IPS-11a (cell line): Measurements from ENCODE around the gene TSC22D1.

ENCODE experiments used
- H3K4me3 ChIP-seq: one replicate; pipeline ENCODE4 v1.5.1; 2013; ENCODE audit warnings: low read depth, low read length, control low read depth

Gene TSC22D1

DNA sequence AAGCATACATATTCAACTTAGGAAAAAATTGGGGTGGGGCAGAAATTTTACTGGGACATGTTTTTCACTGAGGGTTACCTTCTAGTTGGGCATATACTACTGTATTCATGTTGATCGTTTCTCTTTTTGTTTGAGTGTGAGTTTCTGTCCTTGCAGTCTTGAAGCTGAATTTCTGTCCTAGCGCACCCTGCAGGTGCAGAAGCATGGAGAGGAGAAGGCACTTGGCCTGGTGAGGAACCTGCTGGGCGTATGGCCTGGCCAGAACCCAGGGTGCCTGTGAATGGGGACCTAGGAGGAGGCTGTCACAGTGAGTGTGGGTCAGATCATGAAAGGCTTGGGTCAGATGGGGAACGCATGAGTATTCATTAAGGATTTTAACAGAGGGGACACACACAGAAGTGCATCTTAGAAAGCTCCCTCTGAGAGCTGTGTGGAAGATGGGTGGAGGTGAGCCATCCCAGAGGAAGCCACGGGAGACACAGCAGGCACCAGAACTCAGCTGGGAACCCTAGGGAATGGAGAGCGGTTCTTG lies 165.7 kb downstream of the TSC22D1 start:
- H3K4me3 ChIP-seq: no peak overlapping the region

DNA sequence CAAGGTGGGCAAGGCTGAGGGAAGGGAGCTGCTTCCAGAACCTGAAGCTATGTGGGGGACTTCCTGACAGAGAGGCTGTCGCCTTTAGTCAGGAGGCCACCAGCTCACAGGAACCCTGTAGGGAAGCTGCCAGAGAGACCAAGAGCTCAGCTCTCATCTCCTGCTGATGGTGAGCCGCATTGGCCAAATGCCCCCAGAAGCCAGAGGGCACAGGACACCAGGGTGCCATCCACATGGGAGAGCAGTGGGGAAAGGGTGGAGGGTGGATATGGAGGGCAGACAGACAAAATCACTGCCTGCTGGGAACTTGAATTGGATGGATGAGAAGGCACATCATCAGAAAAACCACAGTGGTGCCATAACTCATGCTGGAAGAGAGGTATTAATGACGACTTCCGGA lies 166.5 kb downstream of the TSC22D1 start:
- H3K4me3 ChIP-seq: no peak overlapping the region

DNA sequence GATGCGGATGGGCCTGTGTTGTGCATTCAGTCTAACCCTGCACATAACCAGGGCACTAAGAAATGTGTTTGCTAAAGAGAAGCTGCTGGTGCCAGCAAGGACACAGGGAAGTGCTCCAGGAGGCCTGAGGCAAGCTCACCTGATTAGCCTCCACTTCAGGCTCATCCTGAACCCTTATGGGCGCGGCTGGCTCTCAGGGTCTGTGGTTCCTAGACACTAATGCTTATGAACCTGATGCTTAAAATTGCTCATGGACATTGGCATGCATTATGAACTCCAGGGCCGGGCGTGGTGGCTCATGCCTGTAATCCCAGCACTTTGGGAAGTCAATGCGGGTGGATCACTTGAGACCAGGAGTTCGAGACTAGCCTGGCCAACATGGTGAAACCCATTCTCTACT lies 168.2 kb downstream of the TSC22D1 start:
- no peak overlapping the region for H3K4me3 ChIP-seq

DNA sequence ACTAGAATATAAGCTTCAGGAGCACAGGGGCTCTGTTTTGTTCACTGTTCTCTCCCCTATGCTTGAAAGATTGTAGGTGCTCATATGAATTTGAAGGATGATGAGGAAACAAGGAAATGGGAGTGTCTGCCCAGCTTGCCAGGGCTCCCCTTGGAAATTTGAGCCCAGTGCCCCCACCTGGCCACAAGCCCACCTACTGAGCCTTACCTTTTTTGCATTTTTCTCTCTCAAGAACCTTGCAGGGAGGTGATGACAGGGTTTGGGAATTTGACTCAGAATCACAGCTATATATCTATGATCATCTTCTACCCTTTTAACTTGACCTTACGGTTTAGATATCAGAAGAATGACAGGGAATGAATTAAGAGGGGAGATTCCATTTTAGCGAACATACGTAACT lies 168.8 kb downstream of the TSC22D1 start:
- H3K4me3 ChIP-seq: no peak overlapping the region

DNA sequence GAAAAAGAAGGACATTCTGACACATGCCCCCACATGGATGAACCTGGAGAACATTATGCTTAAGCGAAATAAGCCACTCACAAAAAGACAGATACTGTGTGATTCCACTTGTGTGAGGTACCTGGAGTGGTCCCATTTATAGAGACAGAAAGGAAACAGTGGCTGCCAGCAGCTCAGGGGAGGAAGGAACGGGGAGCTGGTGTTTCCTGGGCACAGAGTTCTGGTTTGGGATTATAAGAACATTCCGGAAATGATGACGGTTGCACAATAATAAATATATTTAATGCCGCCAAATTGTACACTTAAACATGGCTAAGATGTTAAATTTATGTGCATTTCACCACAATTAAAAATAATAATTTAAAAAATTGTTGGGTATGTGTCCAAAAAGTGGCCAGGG lies 169.5 kb downstream of the TSC22D1 start:
- H3K4me3 ChIP-seq: no peak overlapping the region

DNA sequence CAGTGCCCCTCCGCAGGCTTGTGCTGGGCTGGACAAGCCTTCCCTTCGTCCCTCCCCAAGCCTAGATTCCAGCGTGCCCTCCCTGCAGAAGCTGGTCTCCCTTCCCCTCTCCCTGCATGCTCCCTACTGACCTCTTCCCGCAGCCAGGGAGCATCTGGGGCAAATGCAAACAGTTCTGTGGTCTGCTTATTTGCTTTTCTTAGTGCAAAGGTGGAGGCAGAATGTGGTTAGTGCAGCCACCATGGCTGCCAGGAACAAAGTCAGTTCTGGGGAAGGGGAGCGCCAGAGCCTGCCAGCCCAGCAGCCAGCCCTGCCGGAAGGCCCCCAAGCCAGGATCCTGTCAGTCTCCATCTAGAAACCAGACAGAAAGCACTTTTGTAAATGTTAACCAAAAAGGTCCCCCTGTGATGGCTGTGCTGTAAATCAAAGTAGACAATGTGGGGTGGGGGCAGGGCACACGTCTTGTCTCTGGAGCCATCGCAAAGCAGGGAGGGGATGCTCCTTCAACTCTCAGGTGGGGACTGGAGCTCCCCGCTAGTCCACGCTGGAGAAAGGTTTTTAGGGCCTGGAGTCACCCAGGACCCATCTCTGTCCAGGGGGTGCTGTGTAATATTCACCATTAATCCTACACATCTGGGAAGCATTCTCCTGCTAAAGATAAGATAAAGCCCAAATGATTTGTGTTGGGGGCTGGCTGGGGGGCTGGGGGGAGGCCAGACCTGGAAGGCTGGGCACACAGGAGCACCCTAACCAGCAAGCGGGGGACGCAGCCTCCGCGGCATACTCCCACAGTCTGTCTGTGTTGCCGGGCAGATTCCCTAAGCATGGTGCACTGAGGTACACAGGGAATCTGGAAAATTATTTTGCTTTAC lies 171.6 kb downstream of the TSC22D1 start:
- H3K4me3 ChIP-seq: no peak overlapping the region

DNA sequence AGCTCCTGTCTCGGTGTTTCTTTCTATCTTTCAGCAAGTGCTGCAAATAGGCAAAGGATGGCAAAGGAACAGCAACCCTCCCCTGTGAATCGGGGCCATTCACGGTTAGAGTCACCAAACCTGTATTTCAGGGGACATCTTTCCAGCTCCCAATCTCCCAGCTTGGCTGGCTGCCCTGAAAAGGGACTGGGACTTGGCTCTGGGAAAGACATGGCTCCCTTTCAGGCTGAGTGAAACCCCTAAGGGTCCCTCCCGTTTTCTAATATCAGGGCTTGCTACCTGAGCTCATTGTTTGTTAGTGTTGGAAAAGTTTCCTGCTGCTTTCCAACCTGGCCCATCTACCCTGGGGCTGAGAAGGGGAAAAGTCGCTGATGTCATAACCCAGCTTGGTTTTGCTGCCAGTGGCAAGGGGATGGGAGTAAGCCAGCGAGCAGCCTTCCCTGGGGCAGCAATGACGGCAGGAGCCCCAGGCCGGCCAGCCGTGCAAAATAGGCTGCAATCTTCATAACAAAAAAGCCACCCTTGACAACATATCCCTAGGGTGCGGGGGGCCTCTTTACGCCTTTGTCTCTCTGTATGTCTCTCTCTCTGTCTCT lies 172.6 kb downstream of the TSC22D1 start:
- no peak overlapping the region for H3K4me3 ChIP-seq

DNA sequence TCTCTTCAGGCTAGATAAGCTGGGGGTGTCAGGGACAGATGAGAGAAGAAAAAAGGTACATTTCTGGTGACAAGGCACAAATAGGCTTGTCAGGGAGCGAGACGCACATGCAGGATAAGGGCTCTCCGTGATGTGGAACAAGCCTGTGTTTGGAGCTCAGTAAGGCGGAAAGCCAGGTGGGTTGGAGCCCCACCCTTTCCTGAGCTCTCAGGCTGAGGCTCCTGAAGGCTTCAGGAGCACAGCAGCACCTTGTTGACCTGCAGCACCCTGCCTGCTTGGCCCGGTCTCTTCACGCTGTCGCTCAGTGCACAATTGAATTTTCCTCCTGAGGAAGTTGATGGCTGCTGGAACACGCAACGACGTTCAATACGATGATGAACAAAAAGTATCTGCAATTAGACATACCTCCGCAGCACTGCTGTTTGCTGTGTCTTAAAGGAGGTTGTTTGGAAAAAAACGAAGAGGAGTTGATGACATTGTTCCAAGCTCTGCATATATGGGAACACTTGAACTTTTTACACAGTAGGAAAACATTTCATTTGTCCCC lies 173.2 kb downstream of the TSC22D1 start:
- no peak overlapping the region for H3K4me3 ChIP-seq

DNA sequence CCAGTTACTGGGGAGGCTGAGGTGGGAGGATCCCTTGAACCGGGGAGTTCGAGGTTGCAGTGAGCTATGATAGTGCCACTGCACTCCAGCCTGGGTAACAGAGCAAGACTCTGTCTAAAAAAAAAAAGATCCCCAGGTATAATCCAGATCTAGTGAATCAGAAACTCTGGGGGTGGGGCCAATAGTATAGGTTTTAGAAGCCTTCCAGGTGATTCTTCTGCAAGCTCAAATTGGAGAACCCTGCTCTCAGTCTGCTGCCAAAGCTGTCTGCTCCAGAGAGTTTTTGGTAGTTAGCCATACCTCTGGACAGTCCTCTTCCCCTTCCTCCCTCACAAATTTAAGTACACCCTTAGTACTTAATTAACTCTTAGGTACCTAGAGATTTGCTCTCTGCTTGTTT lies 174.6 kb downstream of the TSC22D1 start:
- H3K4me3 ChIP-seq: no peak overlapping the region

DNA sequence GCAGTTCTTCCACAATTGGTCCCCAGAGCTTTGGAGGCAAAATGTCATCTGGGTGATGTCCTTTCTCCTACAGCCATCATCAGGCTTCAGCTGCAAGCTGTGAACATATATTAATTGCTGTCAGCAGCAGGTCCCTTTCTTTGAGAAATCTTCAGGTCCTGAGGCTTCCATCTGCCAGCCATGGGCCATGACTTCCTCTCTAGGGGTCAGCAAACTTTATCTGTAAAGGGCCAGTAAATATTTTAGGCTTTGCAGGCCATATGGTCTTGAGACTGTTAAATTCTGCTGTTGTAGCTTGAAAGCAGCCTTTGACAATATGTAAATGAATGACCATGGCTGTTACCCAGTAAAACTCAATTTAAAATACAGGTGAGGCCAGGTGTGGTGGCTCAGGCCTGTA lies 175.4 kb downstream of the TSC22D1 start:
- H3K4me3 ChIP-seq: no peak overlapping the region

DNA sequence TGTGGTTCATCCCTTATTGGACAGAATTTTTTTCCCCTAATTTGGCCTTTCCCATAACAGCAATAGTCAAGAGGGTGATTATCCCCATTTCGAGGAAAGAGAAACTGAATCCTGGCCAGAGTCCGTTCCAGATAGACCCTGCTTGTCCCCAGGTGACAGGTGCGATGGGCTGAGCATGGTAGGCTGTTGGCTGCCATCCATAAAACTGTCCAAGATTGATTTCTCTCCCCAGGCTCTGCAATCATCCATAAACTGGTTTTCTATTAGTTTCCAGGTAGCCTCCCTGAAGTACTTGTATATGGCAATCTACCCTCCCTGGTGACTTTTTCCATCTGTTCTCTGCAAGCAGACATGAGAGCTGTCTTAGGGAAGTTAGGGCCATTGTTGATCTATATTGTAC lies 177.1 kb downstream of the TSC22D1 start:
- H3K4me3 ChIP-seq: no peak overlapping the region

DNA sequence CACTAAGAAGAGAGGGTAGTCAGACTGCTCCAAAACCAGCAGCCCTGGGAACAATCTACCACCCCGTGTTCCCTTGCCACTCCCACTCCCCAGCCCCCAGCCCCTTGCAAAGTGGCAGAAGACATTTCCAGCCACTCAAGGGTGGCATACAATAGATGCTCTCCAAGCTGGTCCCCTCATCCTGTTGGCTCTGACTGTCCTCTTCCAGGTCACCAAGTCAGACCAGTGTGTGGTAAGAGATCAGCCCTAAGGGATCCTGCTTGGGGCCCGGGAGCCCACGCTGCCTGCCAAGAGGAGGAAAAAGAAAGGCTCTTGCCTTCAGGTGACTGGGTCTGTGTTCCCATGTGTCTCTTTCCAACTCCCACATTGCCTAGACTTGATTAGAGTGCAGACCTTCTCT lies 177.5 kb downstream of the TSC22D1 start:
- no peak overlapping the region for H3K4me3 ChIP-seq

DNA sequence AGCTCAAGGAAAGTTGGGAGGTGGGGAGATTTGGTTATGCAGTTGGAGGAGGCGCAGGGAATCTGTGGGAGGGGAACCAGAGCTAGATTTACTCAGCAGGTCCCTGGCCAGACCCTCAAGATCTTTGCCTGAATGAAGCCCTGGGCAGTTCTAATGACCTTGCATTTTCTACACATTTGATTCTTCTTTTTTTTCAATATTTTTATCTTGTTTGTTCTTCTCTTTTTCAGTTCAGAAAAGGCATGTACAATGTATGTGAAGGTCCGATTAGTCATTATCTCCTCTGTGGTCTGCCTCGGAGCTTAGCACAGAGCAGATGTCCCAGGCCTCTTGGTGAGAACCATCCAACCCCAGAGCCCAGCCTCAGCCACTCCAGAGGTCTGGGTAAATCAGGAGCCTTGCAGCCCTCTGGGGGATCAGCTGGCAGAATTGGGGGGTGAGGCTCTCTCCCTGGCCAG lies 178.3 kb downstream of the TSC22D1 start:
- H3K4me3 ChIP-seq: no peak overlapping the region

DNA sequence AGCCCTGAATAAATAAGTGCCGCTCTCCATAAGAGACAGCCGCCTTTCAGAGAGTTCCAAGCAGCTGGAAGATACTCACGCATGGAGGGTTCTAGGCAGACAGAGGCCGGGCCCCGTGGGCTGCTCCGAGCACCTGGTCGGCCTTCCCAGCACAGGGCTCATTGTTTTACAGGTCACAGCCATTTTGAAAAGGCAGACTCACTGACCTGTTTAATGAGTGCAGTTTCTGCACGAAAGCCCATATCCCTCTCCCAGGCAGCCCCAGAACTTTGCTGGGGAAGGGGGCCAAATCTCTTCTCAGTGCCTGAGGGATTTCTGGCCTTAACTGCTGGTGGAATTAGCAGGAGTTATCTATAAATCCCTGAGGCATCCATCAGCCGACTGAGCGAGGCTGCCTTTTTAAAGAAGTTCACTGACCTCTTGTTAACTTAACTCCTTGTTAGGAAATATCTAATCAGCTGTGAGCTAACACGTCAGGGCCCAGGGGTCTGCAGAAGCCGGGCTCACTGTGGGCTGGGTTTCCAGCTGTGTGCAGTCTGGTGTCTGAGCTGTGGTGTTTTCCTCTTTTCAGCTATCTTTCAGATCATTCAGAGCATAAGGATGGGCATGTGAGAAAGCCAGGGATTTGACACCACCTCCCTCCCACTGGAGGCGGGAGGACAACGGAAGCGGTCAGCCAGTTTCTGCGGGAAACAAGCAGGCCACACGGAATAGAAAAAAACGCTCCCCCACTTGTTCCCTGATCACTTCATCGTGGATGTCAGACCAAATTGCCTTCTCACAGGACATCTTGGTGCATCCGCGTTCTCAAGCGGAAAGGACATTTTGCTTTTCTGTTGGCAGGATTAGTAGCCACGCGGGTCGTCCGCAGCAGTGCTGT lies 179.2 kb downstream of the TSC22D1 start:
- no peak overlapping the region for H3K4me3 ChIP-seq

DNA sequence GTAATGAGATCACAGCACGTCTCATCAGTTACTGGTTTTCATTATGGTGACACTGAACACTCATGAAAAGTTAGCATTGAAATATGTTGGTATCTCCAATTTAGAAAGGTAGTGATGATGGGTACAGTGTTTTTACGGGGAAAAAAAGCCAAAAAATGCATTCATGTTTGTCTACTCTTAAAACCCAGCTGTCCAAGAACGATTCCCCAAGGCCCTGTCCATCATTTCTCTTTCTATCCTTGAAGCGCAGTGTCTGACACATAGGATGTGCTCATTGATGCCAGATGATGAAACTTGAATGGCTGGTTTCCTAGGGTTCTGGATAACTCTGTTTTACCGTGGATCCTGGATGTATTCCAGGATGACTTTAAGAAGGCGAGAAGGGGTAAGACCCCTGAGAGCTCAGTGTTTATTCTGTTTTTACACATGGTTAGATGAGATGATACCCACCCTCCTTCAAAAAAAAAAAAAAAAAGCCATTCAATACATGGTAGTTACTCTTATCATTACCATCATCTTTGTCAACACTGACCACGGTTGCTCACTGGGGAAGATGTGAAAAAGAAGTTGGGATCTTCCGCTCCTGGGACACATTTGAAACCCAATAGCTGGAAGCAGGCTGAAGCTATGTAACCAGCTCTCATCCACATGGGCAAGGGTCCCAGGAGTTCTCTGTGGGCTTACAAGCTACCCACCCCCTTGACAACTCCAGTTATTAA lies 180.0 kb downstream of the TSC22D1 start:
- H3K4me3 ChIP-seq: no peak overlapping the region

DNA sequence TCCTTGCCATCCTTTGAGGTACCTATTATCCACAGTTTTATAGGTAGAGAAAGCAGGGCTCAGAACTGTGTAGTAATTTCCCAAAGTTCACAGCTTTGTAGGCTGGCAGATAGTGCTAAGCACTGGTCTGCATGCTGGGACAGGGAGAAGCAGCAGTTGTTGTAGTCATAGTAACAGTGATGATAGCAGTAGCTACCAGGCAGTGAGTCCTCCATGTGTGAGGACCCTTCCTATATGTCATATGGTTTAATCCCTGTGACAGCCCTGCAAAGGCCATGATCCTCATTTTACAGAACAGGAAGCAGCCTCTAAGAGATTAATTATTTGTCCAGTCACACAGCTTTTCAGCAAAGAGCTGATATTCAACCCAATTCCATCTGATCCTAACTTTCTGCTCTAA lies 181.5 kb downstream of the TSC22D1 start:
- no peak overlapping the region for H3K4me3 ChIP-seq

DNA sequence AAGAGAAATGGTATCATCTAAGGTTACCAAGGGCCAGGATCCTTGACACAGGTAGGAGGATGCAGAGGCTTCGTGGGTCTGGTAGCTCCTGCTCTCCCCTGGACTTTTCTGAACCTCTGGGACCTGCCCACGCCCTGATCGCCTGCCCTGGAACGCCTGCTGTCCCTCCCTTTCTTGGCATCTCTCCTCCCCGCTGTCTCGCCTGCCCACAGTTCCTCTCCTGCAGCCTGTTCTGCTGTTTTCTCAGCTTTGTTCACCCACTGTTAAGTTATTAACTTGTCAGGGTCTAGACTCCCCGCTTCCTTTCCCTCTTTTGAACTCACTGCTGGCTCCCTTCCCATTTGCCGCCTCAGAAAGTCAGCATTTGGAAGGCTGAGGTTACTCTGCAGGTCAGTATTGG lies 182.7 kb downstream of the TSC22D1 start:
- no peak overlapping the region for H3K4me3 ChIP-seq

DNA sequence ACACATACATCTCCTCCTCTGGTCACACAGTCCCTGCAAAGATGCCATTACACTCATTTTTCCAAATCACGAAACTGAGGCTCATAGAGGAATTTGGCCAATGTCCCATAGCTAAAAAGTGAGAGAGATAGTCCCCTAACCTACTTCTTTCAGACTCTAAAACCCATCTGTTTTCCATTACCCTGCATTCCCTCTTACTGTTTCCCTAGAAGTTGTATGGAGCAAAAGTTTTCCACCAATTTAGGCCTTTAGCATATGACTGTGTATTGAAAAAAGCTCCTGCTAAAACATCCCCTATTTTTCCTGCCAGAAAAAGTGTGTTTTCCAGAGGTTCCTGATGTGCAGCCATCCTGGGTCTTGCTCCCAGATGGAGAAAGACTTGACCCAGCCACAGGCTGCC lies 186.3 kb downstream of the TSC22D1 start:
- no peak overlapping the region for H3K4me3 ChIP-seq

DNA sequence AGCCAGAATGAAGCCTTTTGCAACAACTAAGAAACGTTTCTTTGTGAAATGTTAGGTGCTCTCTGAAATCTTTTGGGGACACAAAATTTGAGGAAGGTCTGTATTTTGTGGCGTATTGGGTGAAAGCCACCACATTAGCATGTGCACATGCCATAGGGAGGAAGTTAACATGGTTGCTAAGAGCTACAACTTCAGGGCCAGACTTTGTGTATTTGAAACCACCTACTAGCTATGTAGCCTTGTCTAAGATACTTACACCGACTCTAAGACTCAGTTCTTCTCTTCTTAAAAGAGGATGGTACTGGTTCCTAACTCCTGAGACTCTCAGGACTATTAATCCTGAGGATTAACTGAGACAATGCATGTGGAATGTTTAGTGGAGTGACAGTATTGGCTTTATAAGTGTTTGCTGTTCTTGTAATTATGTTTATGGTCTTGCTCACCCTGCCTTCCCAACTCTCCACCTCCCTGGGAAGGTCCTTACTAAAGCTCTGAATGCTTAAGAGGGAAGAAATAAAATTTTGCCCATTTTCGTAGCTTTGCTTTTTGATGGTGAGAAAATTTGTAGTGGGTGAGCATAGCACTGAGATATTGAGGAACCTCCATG lies 187.0 kb downstream of the TSC22D1 start:
- no peak overlapping the region for H3K4me3 ChIP-seq
